ENCODE data around the gene LRRC43.

The LRRC43 gene

GRCh38 chr12:122182887-122183587, at the start of gene LRRC43:
Gene LRRC43, plus strand, starts transcription at chr12:122183123. Its CDS starts 22 bp downstream, at chr12:122183145.
- no peaks in the 10 kb centered on the region for H3K4me1 ChIP-seq (ENCODE audit: control insufficient read depth, insufficient read depth, low read length)
- no peaks in the 10 kb centered on the region for H3K27me3 ChIP-seq (ENCODE audit: control insufficient read depth, insufficient read depth, low read length)
- H3K36me3 ChIP-seq (ENCODE audit: control insufficient read depth, insufficient read depth, low read length) = no peaks in the 10 kb centered on the region
- H3K4me3 ChIP-seq (ENCODE audit: low read length) = peak within 1 kb of the TSS; percentile 70
- H3K9ac ChIP-seq (ENCODE audit: low read length) = no peak within 1 kb of the TSS
- no peak within 1 kb of the TSS for H3K27ac ChIP-seq (ENCODE audit: low read depth, low read length)

- Histone ChIP-seq H3K36me3 (ENCODE audit: control insufficient read depth, insufficient read depth, low read length) (peaks cover 61% of the 10 kb centered on the region), H3K4me1 (ENCODE audit: control insufficient read depth, insufficient read depth, low read length) (no peaks in the 10 kb centered on the region), H3K27ac (ENCODE audit: low read depth, low read length) (no peak overlapping the region), H3K27me3 (ENCODE audit: control insufficient read depth, insufficient read depth, low read length) (no peaks in the 10 kb centered on the region), H3K4me3 (ENCODE audit: low read length) (no peak overlapping the region), H3K9ac (ENCODE audit: low read length) (no peak overlapping the region)
These were observed 49.6 kb upstream of the LRRC43 start for GRCh38 chr12:122133192-122133950.

GRCh38 chr12:122135437-122136031, 47.4 kb upstream of the LRRC43 start:
- Histone ChIP-seq H3K4me3 (ENCODE audit: low read length) (no peak overlapping the region), H3K9ac (ENCODE audit: low read length) (no peak overlapping the region), H3K36me3 (ENCODE audit: control insufficient read depth, insufficient read depth, low read length) (peaks cover 55% of the 10 kb centered on the region), H3K27ac (ENCODE audit: low read depth, low read length) (no peak overlapping the region), H3K27me3 (ENCODE audit: control insufficient read depth, insufficient read depth, low read length) (no peaks in the 10 kb centered on the region), H3K4me1 (ENCODE audit: control insufficient read depth, insufficient read depth, low read length) (no peaks in the 10 kb centered on the region)

GRCh38 chr12:122137229-122137628, 45.7 kb upstream of the LRRC43 start:
- peaks cover 66% of the 10 kb centered on the region for H3K36me3 ChIP-seq (ENCODE audit: control insufficient read depth, insufficient read depth, low read length)
- H3K27me3 ChIP-seq (ENCODE audit: control insufficient read depth, insufficient read depth, low read length) = no peaks in the 10 kb centered on the region
- no peak overlapping the region for H3K4me3 ChIP-seq (ENCODE audit: low read length)
- no peak overlapping the region for H3K9ac ChIP-seq (ENCODE audit: low read length)
- H3K27ac ChIP-seq (ENCODE audit: low read depth, low read length) = no peak overlapping the region
- H3K4me1 ChIP-seq (ENCODE audit: control insufficient read depth, insufficient read depth, low read length) = no peaks in the 10 kb centered on the region

GRCh38 chr12:122137681-122138080, 45.2 kb upstream of the LRRC43 start:
- Histone ChIP-seq H3K4me1 (ENCODE audit: control insufficient read depth, insufficient read depth, low read length) (no peaks in the 10 kb centered on the region), H3K27me3 (ENCODE audit: control insufficient read depth, insufficient read depth, low read length) (no peaks in the 10 kb centered on the region), H3K9ac (ENCODE audit: low read length) (no peak overlapping the region), H3K4me3 (ENCODE audit: low read length) (no peak overlapping the region), H3K36me3 (ENCODE audit: control insufficient read depth, insufficient read depth, low read length) (peaks cover 69% of the 10 kb centered on the region), H3K27ac (ENCODE audit: low read depth, low read length) (no peak overlapping the region)

GRCh38 chr12:122138181-122138580, 44.7 kb upstream of the LRRC43 start:
- peaks cover 71% of the 10 kb centered on the region for H3K36me3 ChIP-seq (ENCODE audit: control insufficient read depth, insufficient read depth, low read length)
- no peak overlapping the region for H3K27ac ChIP-seq (ENCODE audit: low read depth, low read length)
- no peaks in the 10 kb centered on the region for H3K4me1 ChIP-seq (ENCODE audit: control insufficient read depth, insufficient read depth, low read length)
- no peaks in the 10 kb centered on the region for H3K27me3 ChIP-seq (ENCODE audit: control insufficient read depth, insufficient read depth, low read length)
- H3K4me3 ChIP-seq (ENCODE audit: low read length) = no peak overlapping the region
- H3K9ac ChIP-seq (ENCODE audit: low read length) = no peak overlapping the region

- Histone ChIP-seq H3K4me1 (ENCODE audit: control insufficient read depth, insufficient read depth, low read length) (no peaks in the 10 kb centered on the region), H3K9ac (ENCODE audit: low read length) (no peak overlapping the region), H3K36me3 (ENCODE audit: control insufficient read depth, insufficient read depth, low read length) (peaks cover 71% of the 10 kb centered on the region), H3K27ac (ENCODE audit: low read depth, low read length) (no peak overlapping the region), H3K27me3 (ENCODE audit: control insufficient read depth, insufficient read depth, low read length) (no peaks in the 10 kb centered on the region), H3K4me3 (ENCODE audit: low read length) (no peak overlapping the region)
These were observed 44.3 kb upstream of the LRRC43 start for GRCh38 chr12:122138616-122139015.

GRCh38 chr12:122139266-122139665, 43.7 kb upstream of the LRRC43 start:
- Histone ChIP-seq H3K9ac (ENCODE audit: low read length) (no peak overlapping the region), H3K4me3 (ENCODE audit: low read length) (no peak overlapping the region), H3K27me3 (ENCODE audit: control insufficient read depth, insufficient read depth, low read length) (no peaks in the 10 kb centered on the region), H3K4me1 (ENCODE audit: control insufficient read depth, insufficient read depth, low read length) (no peaks in the 10 kb centered on the region), H3K27ac (ENCODE audit: low read depth, low read length) (no peak overlapping the region), H3K36me3 (ENCODE audit: control insufficient read depth, insufficient read depth, low read length) (peaks cover 67% of the 10 kb centered on the region)

GRCh38 chr12:122139941-122140340, 43.0 kb upstream of the LRRC43 start:
- no peak overlapping the region for H3K27ac ChIP-seq (ENCODE audit: low read depth, low read length)
- no peaks in the 10 kb centered on the region for H3K27me3 ChIP-seq (ENCODE audit: control insufficient read depth, insufficient read depth, low read length)
- H3K9ac ChIP-seq (ENCODE audit: low read length) = no peak overlapping the region
- H3K36me3 ChIP-seq (ENCODE audit: control insufficient read depth, insufficient read depth, low read length) = peaks cover 67% of the 10 kb centered on the region
- no peaks in the 10 kb centered on the region for H3K4me1 ChIP-seq (ENCODE audit: control insufficient read depth, insufficient read depth, low read length)
- H3K4me3 ChIP-seq (ENCODE audit: low read length) = no peak overlapping the region

- H3K36me3 ChIP-seq (ENCODE audit: control insufficient read depth, insufficient read depth, low read length) = peaks cover 59% of the 10 kb centered on the region
These were observed 42.3 kb upstream of the LRRC43 start for GRCh38 chr12:122140467-122141257.

GRCh38 chr12:122141911-122142725, 40.8 kb upstream of the LRRC43 start:
- Histone ChIP-seq H3K27me3 (ENCODE audit: control insufficient read depth, insufficient read depth, low read length) (no peaks in the 10 kb centered on the region), H3K36me3 (ENCODE audit: control insufficient read depth, insufficient read depth, low read length) (peaks cover 54% of the 10 kb centered on the region), H3K27ac (ENCODE audit: low read depth, low read length) (no peak overlapping the region), H3K9ac (ENCODE audit: low read length) (no peak overlapping the region), H3K4me1 (ENCODE audit: control insufficient read depth, insufficient read depth, low read length) (no peaks in the 10 kb centered on the region), H3K4me3 (ENCODE audit: low read length) (no peak overlapping the region)

More at GRCh38 chr12:122140467-122141257, 42.3 kb upstream of the LRRC43 start:
- Histone ChIP-seq H3K27ac (ENCODE audit: low read depth, low read length) (no peak overlapping the region), H3K4me1 (ENCODE audit: control insufficient read depth, insufficient read depth, low read length) (no peaks in the 10 kb centered on the region), H3K9ac (ENCODE audit: low read length) (no peak overlapping the region), H3K4me3 (ENCODE audit: low read length) (no peak overlapping the region), H3K27me3 (ENCODE audit: control insufficient read depth, insufficient read depth, low read length) (no peaks in the 10 kb centered on the region)

Measured in rectal smooth muscle tissue (tissue), 1 donor.